GM12878 (cell line): ENCODE data around the gene UBR2. TPM values are rescaled to one million over a fixed set of nuclear protein-coding genes. Genes with fewer than 3 reads are reported as not detected.

ENCODE experiments used
- ATAC-seq: fragments of 200-7000 bp; cut with Tn5 transposase; 3 replicates; pipeline ENCODE4 v1.9.1; 2020; ENCODE audit warnings: mild to moderate bottlenecking, moderate library complexity
- BruUV-seq: library from RNA; stranded (reverse); fragments of 400-500 nt; replicated peaks from 2 replicates; lab custom pipeline; 2021; lab: Mats Ljungman, UMichigan
- CTCF ChIA-PET: fragments of 300-600 bp; sonication (Branson Sonifier 250); formaldehyde crosslinking; extraction: SDS; loops from one replicate; lab custom pipeline; 2021; ENCODE audit warnings: inconsistent platforms; lab: Yijun Ruan, JAX
- POLR2A ChIA-PET: fragments of 350-600 bp; formaldehyde crosslinking; extraction: SDS; loops from one replicate; lab custom pipeline; 2021; ENCODE audit warnings: inconsistent platforms; lab: Charles Lee
- RAD21 ChIA-PET: fragments of 300-600 bp; sonication (Branson Sonifier 250); formaldehyde crosslinking; loops from one replicate; lab custom pipeline; 2023; ENCODE audit warnings: antibody characterized with exemption; ENCODE audit not compliant: unreplicated experiment; lab: Charles Lee
- SMC1A ChIA-PET: fragments of 300-600 bp; sonication (Branson Sonifier 250); formaldehyde crosslinking; loops from one replicate; lab custom pipeline; 2023; ENCODE audit not compliant: unreplicated experiment, uncharacterized antibody; lab: Charles Lee
- DNase-seq: peaks from one replicate; pipeline ENCODE4 v3.0.0-alpha.2; 2011; ENCODE audit warnings: low read depth, low spot score
- FAIRE-seq: peaks from 3 replicates; lab custom pipeline; 2011; peaks lifted over from hg19 to GRCh38; lab: Jason Lieb, UNC
- H2AFZ ChIP-seq: 2 replicates; pipeline ENCODE4 v1.6.0; 2011; ENCODE audit warnings: low read depth, low read length, control low read depth; ENCODE audit not compliant: control insufficient read depth
- H3K27ac ChIP-seq: 2 replicates; pipeline ENCODE4 v1.5.1; 2011; ENCODE audit warnings: control low read depth; ENCODE audit not compliant: control insufficient read depth, insufficient read depth
- H3K27me3 ChIP-seq, 2 experiments: replicated peaks in 1 of 2; 2 replicates each; pipeline versions ENCODE4 v1.6.0 to v1.6.1; 2011; ENCODE audit warnings: low read length in 1 of 2; ENCODE audit not compliant: control insufficient read depth in 2 of 2, insufficient read depth in 2 of 2
- H3K36me3 ChIP-seq, 2 experiments: 2 replicates each; pipeline ENCODE4 v1.5.1; 2011; ENCODE audit warnings: low read length in 1 of 2; ENCODE audit not compliant: control insufficient read depth in 2 of 2, insufficient read depth in 2 of 2
- H3K4me1 ChIP-seq: 2 replicates; pipeline ENCODE4 v1.6.1; 2011; ENCODE audit warnings: mild to moderate bottlenecking, low read length, moderate library complexity, mixed read lengths; ENCODE audit not compliant: control insufficient read depth, insufficient read depth
- H3K4me2 ChIP-seq: 2 replicates; pipeline ENCODE4 v1.6.0; 2011; ENCODE audit warnings: control low read depth; ENCODE audit not compliant: control insufficient read depth, insufficient read depth
- H3K4me3 ChIP-seq: fragments of 200-600 bp; sonication (generic); 2 replicates; pipeline ENCODE4 v1.5.1; 2016
- H3K79me2 ChIP-seq: 2 replicates; pipeline ENCODE4 v1.6.0; 2011; ENCODE audit warnings: low read length; ENCODE audit not compliant: control insufficient read depth, insufficient read depth
- H3K9ac ChIP-seq: 2 replicates; pipeline ENCODE4 v1.8.0; 2011; ENCODE audit warnings: low read length, control low read depth, mixed read lengths; ENCODE audit not compliant: control insufficient read depth, insufficient read depth
- H3K9me3 ChIP-seq: replicated peaks from 3 replicates; pipeline ENCODE4 v1.5.1; 2011; ENCODE audit warnings: mild to moderate bottlenecking, low read length; ENCODE audit not compliant: control insufficient read depth, insufficient read depth
- H4K20me1 ChIP-seq: 2 replicates; pipeline ENCODE4 v1.6.0; 2011; ENCODE audit not compliant: control insufficient read depth, insufficient read depth
- CREB1 ChIP-seq: IDR thresholded peaks from 2 replicates; pipeline ENCODE4 v1.6.1; 2012; ENCODE audit warnings: low read depth, mild to moderate bottlenecking, inconsistent platforms
- DPF2 ChIP-seq: fragments of 450-650 bp; IDR thresholded peaks from 2 replicates; pipeline ENCODE4 v1.6.1; 2017; ENCODE audit warnings: mild to moderate bottlenecking
- EGR1 ChIP-seq, 2 experiments: IDR thresholded peaks; 1 replicate in 1 of 2; 2 replicates in 1 of 2; pipeline ENCODE4 v1.6.1; 2011 to 2012; ENCODE audit warnings: low read depth in 2 of 2, low read length in 2 of 2, borderline replicate concordance in 1 of 2, mild to moderate bottlenecking in 1 of 2, moderate library complexity in 1 of 2
- EZH2 ChIP-seq: IDR thresholded peaks from 2 replicates; pipeline ENCODE4 v1.6.1; 2012; ENCODE audit warnings: low read depth, mild to moderate bottlenecking, control low read depth, inconsistent platforms, low read length, borderline replicate concordance; ENCODE audit not compliant: control insufficient read depth
- KLF5 ChIP-seq: fragments of 450-650 bp; IDR thresholded peaks from 2 replicates; pipeline ENCODE4 v1.6.1; 2014; ENCODE audit warnings: mild to moderate bottlenecking; ENCODE audit not compliant: partially characterized antibody
- MTA2 ChIP-seq: fragments of 450-650 bp; IDR thresholded peaks from 2 replicates; pipeline ENCODE4 v1.6.1; 2016; ENCODE audit warnings: low read depth, mild to moderate bottlenecking, moderate library complexity
- MTA3 ChIP-seq: IDR thresholded peaks from 2 replicates; pipeline ENCODE4 v1.6.1; 2012; ENCODE audit warnings: low read length, inconsistent platforms, borderline replicate concordance
- PAX5 ChIP-seq: IDR thresholded peaks from 2 replicates; pipeline ENCODE4 v1.6.1; 2011; ENCODE audit warnings: low read depth, low read length, borderline replicate concordance
- ZNF622 ChIP-seq: fragments of 450-650 bp; IDR thresholded peaks from 2 replicates; pipeline ENCODE4 v1.6.1; 2017; ENCODE audit warnings: mild to moderate bottlenecking, inconsistent platforms
- ZSCAN29 ChIP-seq: fragments of 450-650 bp; IDR thresholded peaks from 2 replicates; pipeline ENCODE4 v1.6.1; 2017; ENCODE audit warnings: mild to moderate bottlenecking, moderate library complexity
- WGBS: methylation state at CpG from one replicate; pipeline ENCODE4 v1.1.6; 2016; ENCODE audit warnings: low lambda C conversion rate; ENCODE audit not compliant: insufficient replicate concordance, insufficient coverage; ENCODE audit errors: missing lambda C conversion rate; 5-methylcytosine and 5-hydroxymethylcytosine counted together
- in situ Hi-C: fragments of 300-500 bp; cut with MboI; formaldehyde crosslinking; loops from 9 replicates; pipeline ENCODE4 v1.14.3; 2018; ENCODE audit warnings: mixed read lengths
- intact Hi-C: fragments of 100-400 bp; cut with micrococcal nuclease; formaldehyde crosslinking; loops from one replicate; pipeline ENCODE4 v1.14.2; 2022; ENCODE audit not compliant: unreplicated experiment
- polyA plus RNA-seq, 11 experiments: library from polyadenylated mRNA; depleted of rRNA in 4 of 11; unstranded in 6 of 11; stranded (reverse) in 5 of 11; fragments of >200 nt; fragmentation: Nextera tagmentation in 4 of 11; fragmentation: Illumina TruSeq in 1 of 11; extraction: Ambion mirVana in 4 of 11; extraction: Trizol in 1 of 11; gene quantifications; 1 replicate in 1 of 11; 2 replicates in 10 of 11; pipeline versions ENCODE4 v1.2.1 to v1.2.3, GENCODE V29; 2011 to 2016; ENCODE audit warnings: inconsistent platforms in 2 of 11, missing spikeins in 2 of 11, low read depth in 1 of 11
- total RNA-seq, 4 experiments: library from RNA; depleted of rRNA in 3 of 4; stranded (reverse); fragments of >200 nt in 3 of 4; fragmentation: Illumina TruSeq in 1 of 4; extraction: Trizol in 1 of 4; gene quantifications; 2 replicates each; pipeline versions ENCODE4 v1.2.1 to v1.2.3, GENCODE V29; 2013 to 2021
- TF ChIP-seq, protein P1 (sequence below): IDR thresholded peaks from 2 replicates; pipeline ENCODE4 v1.6.1; 2011; ENCODE audit warnings: borderline replicate concordance, low read depth, mild to moderate bottlenecking, moderate library complexity, low read length; ENCODE audit not compliant: insufficient read depth, poor library complexity, severe bottlenecking

The UBR2 gene
- total and polyA plus RNA-seq, 10 of the 15 experiments (the other 5 are each of a cell fraction or from before 2014, with no cell fraction given): 2.3 to 18.4 (median 9.6) TPM

DNA sequence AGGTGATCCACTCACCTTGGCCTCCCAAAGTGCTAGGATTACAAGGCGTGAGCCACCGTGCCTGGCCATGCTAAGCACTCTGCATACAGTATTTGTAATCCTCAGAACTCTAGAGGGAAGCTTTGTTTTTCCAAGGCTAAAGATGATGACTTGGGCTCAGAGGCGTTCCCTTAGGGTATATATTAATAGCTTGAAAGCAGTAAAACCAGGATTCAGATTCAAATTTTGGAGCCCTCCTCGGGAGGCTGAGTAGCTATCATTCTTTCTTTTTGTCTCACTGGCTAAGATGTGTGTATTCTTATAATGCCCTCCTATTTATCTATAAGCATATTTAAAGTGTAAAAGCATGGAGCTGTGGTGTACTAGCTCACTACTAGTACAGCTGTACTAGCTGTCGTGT, 90.0 kb downstream of the UBR2 start:
- Histone ChIP-seq H3K9ac (no peak overlapping the region), H3K27ac (no peak overlapping the region), H3K4me3 (no peak overlapping the region), H3K27me3 (no peaks in the 10 kb centered on the region), H2AFZ (no peak overlapping the region), H4K20me1 (no peaks in the 10 kb centered on the region), H3K79me2 (no peaks in the 10 kb centered on the region), H3K4me2 (no peak overlapping the region), H3K4me1 (no peaks in the 10 kb centered on the region), H3K9me3 (no peaks in the 10 kb centered on the region), H3K36me3 (peaks cover 2 to 13% of the 10 kb centered on the region in 2 experiments)
- ChIA-PET SMC1A (interaction anchor here (0.6 to 1.5 kb wide), 3 partner anchors 8 to 470 kb away, joined by 3 to 6 read pairs (median 4); no protein-coding TSS in a partner anchor), POLR2A (interaction anchor here (0.5 kb wide), 1 partner anchor 80 kb away, joined by 5 read pairs; no protein-coding TSS in a partner anchor), CTCF (interaction anchor here (1.0 kb wide), 1 partner anchor 8 kb away, joined by 3 read pairs; no protein-coding TSS in a partner anchor), RAD21 (no interaction called here)
- intact Hi-C loops: no loop called here
- no peak for FAIRE-seq
- in situ Hi-C loops: no loop called here
- no peak for DNase-seq
- WGBS: 91% methylated on average over 5 of the region's 5 CpGs
- no TSS peak for BruUV-seq
- TF ChIP-seq DPF2 (no peak), CREB1 (no peak), KLF5 (no peak), PAX5 (no peak), EGR1 (IDR thresholded peaks at IDR 0.05; ENCODE audit: borderline replicate concordance in 1 of 2, low read depth in 2 of 2, low read length in 2 of 2) (no peak), MTA3 (no peak), ZNF622 (no peak), MTA2 (no peak), ZSCAN29 (no peak), EZH2 (no peak)
- TF ChIP-seq, protein P1, sequence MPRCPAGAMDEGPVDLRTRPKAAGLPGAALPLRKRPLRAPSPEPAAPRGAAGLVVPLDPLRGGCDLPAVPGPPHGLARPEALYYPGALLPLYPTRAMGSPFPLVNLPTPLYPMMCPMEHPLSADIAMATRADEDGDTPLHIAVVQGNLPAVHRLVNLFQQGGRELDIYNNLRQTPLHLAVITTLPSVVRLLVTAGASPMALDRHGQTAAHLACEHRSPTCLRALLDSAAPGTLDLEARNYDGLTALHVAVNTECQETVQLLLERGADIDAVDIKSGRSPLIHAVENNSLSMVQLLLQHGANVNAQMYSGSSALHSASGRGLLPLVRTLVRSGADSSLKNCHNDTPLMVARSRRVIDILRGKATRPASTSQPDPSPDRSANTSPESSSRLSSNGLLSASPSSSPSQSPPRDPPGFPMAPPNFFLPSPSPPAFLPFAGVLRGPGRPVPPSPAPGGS: no peak
- ATAC-seq: no peak
